ENCODE data around the gene GALNT16. TPM values are rescaled to one million over a fixed set of nuclear protein-coding genes. Genes with fewer than 3 reads are reported as not detected.
A peak's percentile ranks its signal among the peaks of the same experiment; 100 is the strongest.

The GALNT16 gene
- polyA plus RNA-seq, 3 donors = 4.5 to 7.0 (median 6.4) TPM

DNA sequence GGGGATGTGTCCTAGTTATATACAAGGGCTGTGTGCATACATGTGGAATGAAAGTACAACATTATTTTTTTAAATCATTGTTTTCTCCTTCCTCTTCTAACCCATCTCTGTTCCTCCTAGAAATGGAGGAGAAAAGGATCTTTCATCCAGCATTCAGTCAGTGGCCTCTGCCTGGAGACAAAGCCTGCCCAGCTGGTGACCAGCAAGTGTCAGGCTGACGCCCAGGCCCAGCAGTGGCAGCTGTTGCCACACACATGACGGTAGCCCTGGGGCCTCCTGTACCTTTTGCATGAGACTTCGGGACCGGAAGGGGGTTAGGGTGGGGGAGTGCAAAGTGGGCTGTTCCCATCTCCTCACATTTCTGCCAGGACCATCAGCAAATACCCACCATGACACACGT is 92.0 kb downstream of the GALNT16 start:
- no peak for DNase-seq (ENCODE audit: extremely low read depth in 1 of 11, low read depth in 9 of 11, low spot score in 4 of 11)

DNA sequence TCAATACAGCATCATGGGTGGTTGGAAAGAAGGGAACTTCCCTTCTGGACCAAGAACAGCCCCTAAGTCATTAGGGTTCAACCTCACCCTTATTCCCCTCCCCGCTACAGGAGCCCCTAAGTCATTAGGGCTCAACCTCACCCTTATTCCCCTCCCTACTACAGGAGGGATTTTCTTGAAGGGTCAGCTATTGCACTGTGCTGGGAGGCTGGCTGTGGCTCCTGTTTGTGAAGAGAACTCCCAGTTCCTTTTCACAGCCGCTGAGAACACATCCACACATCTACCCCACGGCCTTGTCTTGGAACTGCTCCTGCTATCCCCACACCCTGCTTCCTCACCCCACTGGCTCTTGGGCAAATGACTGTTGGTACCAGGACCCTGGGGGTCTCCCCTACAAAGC is 93.2 kb downstream of the GALNT16 start:
- DNase-seq (ENCODE audit: extremely low read depth in 1 of 11, low read depth in 9 of 11, low spot score in 4 of 11) = no peak

DNA sequence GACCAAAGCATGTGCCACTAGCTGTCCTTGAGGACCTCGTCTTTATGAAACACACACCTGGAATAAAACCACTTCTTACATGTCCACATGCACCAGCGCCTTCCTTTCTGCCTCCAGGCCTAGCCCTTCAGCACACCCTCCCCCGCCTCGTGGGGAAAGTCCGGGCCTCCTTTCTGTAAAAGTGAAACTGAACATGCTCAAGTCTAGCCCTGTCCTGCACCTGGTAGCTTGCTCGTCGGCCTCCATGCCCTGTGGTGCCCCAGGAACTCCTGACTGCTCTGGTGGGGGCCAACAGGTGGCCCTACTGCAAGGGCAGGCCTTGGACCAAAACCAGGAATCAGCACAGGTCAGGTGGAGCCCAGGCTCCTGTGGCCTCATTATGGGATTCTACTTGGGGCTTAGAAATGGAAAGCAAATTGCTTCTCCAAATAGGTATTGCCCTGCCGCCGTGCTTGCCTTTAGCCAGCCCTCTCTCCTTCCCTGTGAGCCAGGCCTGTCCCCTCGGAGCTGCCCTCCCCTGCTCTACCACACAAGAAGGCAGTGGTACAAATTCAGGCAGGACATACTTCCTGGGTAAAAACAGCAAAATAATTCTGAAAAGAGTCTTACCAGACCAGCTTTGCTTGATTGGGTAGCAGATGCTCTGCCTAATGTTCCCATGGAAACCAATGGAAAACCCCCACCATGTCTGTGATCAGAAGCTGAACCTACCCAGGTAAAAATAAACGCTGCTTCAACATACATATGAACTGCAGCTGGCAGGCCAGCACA is 94.6 kb downstream of the GALNT16 start:
- DNase-seq (ENCODE audit: extremely low read depth in 1 of 11, low read depth in 9 of 11, low spot score in 4 of 11) = no peak

DNA sequence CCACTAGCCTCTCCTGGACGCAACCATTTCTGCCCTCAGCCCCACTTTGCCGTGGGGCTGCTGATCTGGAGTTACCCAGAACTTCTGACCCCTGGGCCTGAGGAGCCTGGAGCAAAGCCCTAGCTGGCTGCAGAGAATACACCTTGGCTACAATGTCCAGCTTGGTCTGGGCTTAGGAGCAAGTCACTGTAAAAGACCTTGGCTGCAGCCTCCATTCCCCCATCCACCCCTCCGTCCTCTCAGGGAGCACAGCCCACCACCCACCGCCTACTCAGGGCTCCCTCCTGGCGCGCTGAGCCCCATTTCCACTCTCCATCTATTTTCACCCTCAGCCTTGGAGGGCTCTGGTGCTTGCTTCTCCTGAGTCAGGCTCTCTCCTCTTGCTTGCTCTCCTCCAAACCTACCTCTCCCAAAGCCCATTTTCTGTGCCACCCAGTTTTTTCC is 95.2 kb downstream of the GALNT16 start:
- DNase-seq (ENCODE audit: extremely low read depth in 1 of 11, low read depth in 9 of 11, low spot score in 4 of 11) = no peak

DNA sequence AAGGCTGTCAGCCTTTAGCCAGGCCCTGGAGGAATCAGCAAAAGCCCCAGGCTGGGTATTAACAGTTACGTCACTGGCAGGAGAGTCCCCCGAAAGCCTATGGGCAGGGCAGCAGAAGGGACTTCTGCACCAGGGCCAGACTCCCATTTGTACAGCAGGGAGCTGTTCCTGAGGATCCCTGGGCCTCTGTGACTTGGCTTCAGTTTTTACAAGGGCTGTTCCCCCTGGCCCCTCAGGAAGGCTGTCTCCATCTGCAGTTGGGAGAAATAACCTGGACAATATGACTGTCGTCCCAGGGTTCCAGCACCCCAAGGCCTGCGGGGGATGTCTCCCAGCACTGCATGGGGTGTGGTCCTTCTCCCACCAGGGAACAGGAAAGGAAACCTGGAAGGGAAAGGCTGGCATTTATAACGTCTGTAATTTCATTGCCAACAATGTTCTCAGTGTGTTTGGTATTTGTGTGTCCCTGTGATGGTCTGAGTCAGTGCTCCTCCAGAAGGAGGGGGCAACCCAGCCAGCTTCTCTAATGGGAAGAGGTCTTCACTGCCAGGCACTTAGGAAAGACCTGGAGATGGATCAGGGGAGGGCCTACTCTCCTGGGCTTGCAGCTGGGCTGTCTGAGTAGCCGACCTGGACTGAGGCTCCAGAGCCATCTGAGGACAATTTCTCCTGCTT is 95.8 kb downstream of the GALNT16 start:
- DNase-seq (ENCODE audit: extremely low read depth in 1 of 11, low read depth in 9 of 11, low spot score in 4 of 11) = no peak

DNA sequence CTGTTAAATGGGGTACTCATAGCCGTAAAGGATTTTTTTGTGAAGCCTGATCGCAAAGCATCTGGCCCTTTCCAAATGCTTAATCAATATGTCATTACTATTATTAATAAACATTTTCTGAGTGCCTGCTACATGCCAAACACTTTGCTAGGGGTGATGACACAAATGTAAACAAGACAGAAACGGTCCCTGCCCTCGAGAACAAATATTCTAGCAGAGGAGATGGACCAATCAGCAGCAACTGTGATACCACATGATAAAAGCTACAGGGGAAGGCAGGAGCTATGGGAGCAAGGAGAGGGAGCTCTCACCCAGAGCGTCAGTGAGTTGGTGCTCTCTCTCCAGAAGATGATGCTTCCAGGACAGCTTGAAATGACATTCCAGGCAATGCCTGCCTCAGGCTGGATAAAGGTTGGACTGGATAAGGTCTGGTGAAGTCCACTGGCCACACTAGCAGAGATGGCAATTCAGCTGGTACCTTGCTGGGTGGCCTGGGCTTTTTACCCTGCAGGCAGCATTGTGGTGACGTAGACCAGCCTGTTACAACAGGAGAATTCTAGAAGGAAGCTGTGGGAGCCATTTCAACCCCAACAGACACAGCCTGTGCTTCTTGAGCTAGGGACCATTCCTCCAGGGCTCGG is 97.1 kb downstream of the GALNT16 start:
- DNase-seq (ENCODE audit: extremely low read depth in 1 of 11, low read depth in 9 of 11, low spot score in 4 of 11) = no peak

DNA sequence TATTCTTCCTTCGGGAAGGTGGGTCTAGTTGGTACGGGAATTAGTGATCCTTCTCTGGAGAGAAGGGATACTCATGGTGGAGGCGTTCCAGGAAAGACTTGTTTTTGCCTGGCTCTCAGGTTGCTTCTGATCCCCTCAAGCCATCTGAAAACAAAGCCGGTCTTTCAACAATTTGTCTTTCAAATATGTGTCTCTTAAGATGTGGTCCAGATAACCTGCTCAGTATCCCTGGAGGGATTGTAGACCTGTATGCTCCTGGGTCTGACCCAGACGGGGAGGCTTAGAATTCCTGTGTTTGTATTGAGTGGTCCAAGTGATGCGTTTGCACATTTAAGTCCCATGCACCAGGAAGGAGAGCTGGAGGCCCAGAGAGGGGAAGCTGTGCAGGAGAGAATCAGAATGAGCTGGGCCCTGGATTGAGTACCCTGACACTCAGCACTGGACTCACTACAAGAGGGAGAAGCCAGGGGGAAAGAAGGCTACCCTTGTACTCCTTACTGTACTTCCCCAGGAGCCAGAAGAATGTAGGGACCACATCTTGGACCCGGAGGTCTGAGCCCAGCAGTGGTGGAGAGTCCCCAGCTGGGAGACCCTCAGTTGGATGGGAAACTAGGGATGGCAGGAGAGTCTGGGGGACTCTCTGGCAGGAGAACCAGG is 97.7 kb downstream of the GALNT16 start:
- DNase-seq (ENCODE audit: extremely low read depth in 1 of 11, low read depth in 9 of 11, low spot score in 4 of 11) = no peak

DNA sequence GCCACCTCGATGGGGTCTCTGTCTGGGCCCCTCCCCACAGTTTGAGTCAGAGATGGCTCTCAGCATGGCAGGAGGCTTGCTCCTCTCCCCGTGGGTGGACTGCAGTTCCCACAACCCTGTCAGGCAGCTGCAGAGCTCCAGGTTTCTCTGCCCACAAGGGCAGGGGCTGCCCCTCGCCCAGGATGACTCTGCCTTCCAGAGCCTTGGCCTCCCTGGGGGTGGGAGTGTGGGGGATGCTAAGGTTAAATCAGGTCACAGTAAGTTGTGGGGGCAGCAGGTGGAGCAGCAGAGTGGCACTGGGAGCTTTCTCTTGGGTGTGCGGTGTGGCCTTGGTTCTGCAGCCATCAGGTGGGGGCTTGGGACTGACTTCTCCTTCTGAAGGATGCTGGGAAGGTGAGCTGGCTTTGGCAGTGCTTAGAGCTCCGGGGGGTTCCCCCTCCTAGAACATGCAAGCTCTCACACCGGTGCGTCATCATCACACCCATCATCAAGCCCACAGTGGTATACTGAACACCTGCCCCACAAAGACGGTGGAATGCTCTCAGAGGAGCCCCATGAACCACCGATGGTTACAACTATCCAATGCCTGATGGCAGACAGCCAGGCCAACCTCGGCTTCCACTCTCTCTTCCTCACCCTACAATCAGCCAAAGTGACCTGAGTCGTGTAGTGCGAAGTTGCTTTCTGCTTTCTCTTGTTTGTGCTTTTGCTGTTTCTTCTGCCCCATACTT is 98.4 kb downstream of the GALNT16 start:
- DNase-seq (ENCODE audit: extremely low read depth in 1 of 11, low read depth in 9 of 11, low spot score in 4 of 11) = no peak

DNA sequence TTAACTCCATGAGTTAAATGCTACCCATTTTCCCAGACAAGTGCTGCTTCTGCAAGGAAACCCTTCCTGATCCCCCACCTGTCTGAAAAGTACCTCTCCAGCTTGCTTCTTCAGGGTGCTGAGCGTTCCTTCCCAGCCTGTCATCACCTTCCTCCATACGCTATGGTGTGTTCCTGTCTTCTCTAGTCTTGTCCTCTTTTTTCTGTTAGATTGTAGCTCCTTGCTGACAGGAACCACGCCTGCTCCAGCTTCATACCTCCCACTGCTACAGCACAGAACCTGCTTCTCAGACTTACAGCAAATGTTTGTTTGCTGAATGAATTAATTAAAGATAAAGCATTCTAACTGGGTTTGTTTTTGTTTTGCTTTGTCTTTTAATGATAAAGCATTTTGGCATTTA is 99.0 kb downstream of the GALNT16 start:
- DNase-seq (ENCODE audit: extremely low read depth in 1 of 11, low read depth in 9 of 11, low spot score in 4 of 11) = no peak

DNA sequence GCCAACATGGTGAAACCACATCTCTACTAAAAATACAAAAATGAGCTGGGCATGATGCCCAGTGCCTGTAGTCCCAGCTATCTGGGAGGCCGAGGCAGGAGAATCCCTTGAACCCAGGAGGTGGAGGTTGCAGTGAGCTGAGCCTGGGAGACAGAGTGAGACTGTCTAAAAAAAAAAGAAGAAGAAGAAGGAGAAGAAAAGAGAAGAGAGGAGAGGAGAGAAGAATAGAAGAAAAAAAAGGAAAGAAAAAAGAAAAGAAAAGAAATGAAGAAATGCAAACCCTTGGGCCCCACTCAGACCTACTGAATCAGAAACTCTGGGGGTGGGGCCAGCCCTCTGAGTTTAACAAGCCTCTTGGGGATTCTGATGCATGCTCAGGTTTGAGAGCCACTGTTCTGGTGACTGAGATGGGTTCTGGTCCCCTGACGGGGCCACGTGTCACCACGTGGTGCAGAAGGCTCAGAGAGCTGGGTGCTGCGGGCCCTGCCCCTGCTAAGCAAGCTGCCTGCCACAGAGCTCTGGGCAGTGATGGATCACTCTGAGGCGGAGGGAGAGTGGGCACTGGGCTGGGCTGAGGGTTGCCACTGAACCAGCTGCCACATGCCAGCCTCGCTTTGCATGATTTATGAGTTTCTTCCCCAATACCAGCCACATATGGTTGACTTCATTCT is 100.6 kb downstream of the GALNT16 start:
- DNase-seq (ENCODE audit: extremely low read depth in 1 of 11, low read depth in 9 of 11, low spot score in 4 of 11) = no peak

DNA sequence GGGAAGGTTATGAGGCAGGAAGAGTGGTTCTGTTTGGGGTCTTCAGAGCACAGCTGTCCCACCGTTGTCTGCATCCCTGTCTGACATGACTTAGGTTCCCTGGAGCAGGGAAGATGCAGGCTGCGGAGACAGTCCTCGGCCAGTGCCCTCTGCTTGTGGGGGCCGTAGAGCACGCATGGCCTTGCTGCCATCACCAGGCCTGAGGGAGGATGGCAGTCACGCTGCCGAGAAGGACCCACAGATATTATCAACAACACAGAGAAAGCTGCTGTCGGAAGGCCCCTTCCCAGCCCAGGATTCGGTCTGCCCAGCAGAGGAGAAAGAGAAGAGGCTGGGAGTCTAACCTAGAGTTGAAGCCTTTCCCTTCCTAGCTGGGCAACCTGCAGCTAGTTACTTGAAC is 103.1 kb downstream of the GALNT16 start:
- DNase-seq (ENCODE audit: extremely low read depth in 1 of 11, low read depth in 9 of 11, low spot score in 4 of 11) = peak in 2 of 11 donors; percentile 20 to 22

DNA sequence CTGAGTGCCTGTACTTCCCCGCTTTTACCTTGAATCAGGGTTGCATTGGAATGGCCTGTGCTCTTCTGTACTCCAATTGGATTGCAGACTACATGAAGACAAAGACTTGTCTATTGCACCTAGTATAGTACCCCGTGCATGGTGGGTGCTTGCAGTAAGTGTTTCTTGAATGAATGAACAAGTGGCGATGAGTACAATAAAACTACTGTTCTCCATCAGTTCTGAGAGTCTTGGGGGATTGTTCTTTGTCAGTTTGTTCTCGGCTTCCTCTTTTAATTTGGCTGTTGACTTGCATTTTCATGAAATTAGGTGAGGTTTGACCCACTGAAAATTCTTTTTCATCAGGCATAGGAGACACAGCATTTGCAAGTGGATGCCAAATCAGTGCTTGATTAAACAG is 104.0 kb downstream of the GALNT16 start:
- DNase-seq (ENCODE audit: extremely low read depth in 1 of 11, low read depth in 9 of 11, low spot score in 4 of 11) = no peak

DNA sequence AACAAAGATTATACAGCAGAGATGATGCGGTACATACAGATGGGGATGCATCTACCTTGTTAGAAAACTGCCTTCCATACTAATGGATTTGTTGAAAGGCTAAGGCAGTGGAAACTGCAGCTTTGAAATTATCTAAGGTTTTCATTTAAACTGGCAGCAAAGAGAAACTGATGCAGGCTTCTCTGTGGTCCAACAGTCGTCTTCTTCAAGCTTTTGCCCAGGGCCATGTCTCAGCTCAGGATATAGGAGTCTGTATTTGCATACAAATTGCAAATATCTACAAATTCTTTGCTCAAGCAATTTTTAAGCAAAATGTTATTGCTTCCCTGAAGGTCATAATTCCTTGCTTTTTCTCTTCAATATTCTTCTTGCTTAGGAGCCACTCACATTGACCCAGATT is 104.4 kb downstream of the GALNT16 start:
- no peak for DNase-seq (ENCODE audit: extremely low read depth in 1 of 11, low read depth in 9 of 11, low spot score in 4 of 11)

DNA sequence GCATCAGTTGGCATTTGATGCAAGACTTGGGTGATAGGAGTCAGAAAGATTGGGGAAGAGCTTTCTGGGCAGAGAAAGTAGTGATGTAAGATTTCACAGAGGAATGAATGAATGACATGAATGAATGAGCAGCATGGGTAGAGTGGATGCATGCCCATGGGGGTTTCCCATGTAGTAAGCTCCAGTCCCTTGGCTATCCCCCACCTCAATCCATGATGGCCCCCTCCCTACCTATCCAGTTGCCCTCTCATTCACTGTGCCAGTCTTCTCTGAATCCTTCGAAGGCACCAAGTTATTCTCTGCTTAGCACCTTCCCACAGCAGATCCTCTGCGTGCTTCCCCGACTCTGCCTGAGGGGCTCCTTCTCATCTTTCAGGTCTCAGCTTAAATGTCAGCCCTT is 106.1 kb downstream of the GALNT16 start:
- no peak for DNase-seq (ENCODE audit: extremely low read depth in 1 of 11, low read depth in 9 of 11, low spot score in 4 of 11)

DNA sequence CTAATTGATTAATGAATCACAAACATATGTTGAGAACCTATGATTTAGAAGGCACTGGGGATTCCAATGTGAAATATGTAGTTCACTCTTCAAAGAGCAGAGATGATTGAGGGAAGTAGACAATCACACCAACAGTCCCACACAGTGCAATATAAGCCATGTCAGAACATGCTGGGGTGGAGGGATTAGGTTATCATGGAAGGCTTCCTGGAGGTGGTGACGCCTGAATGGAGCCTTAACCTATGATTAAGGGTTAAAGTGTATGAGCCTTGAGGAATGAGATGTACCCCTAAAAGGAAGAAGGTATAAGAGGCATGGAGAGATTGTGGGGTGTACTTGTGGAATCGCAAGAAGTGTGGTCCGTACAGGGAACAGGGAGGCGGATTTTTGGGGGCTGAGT is 106.8 kb downstream of the GALNT16 start:
- DNase-seq (ENCODE audit: extremely low read depth in 1 of 11, low read depth in 9 of 11, low spot score in 4 of 11) = no peak

DNA sequence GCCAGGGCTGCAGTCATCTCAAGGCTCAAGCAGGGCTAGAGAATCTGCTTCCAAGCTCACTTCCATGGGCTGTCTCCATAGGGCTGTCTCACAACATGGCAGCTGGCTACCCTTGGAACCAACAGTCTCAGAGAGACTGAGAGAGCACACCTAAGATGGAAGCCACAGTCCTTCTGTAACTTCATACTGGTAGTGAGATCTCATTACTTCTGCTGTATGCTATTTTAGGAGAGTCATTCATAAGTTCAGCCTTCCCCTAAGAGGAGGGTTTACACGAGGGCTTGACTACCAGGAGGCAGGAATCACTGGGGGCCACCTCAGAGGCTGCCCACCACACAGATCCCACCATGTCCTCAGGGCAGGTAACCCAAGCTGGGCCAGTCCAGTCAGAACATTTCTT is 108.4 kb downstream of the GALNT16 start:
- no peak for DNase-seq (ENCODE audit: extremely low read depth in 1 of 11, low read depth in 9 of 11, low spot score in 4 of 11)

DNA sequence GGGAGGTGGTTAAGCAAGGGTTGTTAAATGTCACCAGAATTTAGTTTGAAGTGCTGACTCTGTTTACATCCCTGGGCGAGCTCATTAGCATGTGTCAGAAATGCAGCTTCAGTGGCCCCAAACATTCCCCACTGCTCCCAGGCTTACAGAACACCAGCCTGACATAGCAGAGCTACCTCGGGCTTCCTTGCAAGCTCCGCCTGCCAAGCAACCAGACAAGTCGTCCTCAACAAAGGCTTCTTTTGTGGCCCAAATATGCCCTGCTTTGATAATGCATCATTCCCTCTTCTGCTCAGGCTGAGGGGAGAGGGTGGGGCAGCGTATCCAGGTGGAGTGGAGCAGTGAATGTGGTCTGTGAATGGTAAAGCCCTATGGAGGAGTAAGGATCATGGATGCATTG is 110.1 kb downstream of the GALNT16 start:
- no peak for DNase-seq (ENCODE audit: extremely low read depth in 1 of 11, low read depth in 9 of 11, low spot score in 4 of 11)

DNA sequence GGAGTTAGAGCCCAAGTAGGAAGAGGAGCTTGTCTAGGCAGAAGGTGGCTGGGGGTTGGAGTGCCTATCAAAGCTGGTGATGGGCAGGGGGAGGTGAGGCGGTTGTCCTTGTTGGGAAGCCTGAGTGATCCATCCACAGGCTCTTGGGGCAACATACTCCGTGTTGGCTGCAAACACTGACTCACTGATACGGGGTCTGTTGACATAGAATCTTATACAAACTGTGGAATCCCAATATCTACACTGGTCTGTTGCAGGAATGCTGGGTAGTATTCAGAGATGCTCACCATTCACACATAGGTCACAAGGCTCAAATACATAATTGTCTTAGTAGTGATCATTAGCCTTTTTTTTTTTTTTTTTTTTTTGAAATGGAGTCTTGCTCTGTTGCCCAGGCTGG is 112.2 kb downstream of the GALNT16 start:
- no peak for DNase-seq (ENCODE audit: extremely low read depth in 1 of 11, low read depth in 9 of 11, low spot score in 4 of 11)

DNA sequence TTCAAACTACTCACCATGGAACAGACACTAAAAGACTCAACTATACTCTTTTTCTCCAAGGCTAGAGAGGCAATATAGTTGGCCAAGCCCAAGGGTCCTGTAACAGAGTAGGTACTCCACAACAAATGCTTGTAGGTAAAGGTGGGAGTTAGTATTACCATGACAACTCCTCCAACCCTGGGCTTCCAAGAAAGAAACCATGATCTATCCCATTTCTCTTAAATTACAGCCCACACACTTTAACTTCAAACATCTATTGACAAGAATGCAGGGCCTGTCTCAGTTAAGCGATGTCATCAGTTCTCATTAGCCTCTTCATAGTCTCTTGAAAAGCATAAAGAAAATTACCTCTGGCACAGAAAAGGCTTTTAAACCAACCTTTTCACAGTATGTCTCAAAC is 113.1 kb downstream of the GALNT16 start:
- DNase-seq (ENCODE audit: extremely low read depth in 1 of 11, low read depth in 9 of 11, low spot score in 4 of 11) = no peak
